Stimulated activated CD8-positive, alpha-beta memory T cell treated with anti-CD3 and anti-CD28 coated beads, Interleukin-4, amount 100 ng/mL, for 24 hours (primary cell): ENCODE measurements around the gene C18orf32.
"Not testable (repeated sequence)": the region's sequence is repeated elsewhere in the genome, so short reads cannot be mapped to it uniquely, and the experiment has no call there.

Source experiments
- DNase-seq: peaks from one replicate; pipeline ENCODE4 v3.0.0-alpha.2; 2020; ENCODE audit warnings: low read depth

C18orf32 gene

GRCh38 chr18:49467599-49467998, 19.4 kb downstream of the C18orf32 start:
- DNase-seq, result no peak

- no peak for DNase-seq
These were observed 19.9 kb downstream of the C18orf32 start for GRCh38 chr18:49467019-49467563.

- no peak for DNase-seq
These were observed 22.1 kb downstream of the C18orf32 start for GRCh38 chr18:49464718-49465598.

- no peak for DNase-seq
These were observed 25.4 kb downstream of the C18orf32 start for GRCh38 chr18:49461602-49461977.

GRCh38 chr18:49460976-49461601, 25.9 kb downstream of the C18orf32 start:
- DNase-seq, result no peak

- peak; percentile 12 for DNase-seq
These were observed 27.4 kb downstream of the C18orf32 start for GRCh38 chr18:49459404-49460171.

GRCh38 chr18:49457616-49458015, 29.4 kb downstream of the C18orf32 start:
- DNase-seq, result no peak

GRCh38 chr18:49456794-49457193, 30.2 kb downstream of the C18orf32 start:
- no peak for DNase-seq

GRCh38 chr18:49452534-49452933, 34.5 kb downstream of the C18orf32 start:
- not testable (repeated sequence) for DNase-seq

- no peak for DNase-seq
These were observed 39.0 kb downstream of the C18orf32 start for GRCh38 chr18:49447810-49448745.

- DNase-seq, result no peak
These were observed 40.6 kb downstream of the C18orf32 start for GRCh38 chr18:49446481-49446880.

GRCh38 chr18:49444581-49444980, 42.5 kb downstream of the C18orf32 start:
- DNase-seq, result no peak

GRCh38 chr18:49443837-49444236, 43.2 kb downstream of the C18orf32 start:
- DNase-seq, result no peak

GRCh38 chr18:49441338-49441938, 45.6 kb downstream of the C18orf32 start:
- DNase-seq, result no peak

GRCh38 chr18:49435170-49435569, 51.9 kb downstream of the C18orf32 start:
- no peak for DNase-seq

- no peak for DNase-seq
These were observed 54.4 kb downstream of the C18orf32 start for GRCh38 chr18:49432602-49433001.

GRCh38 chr18:49431165-49431962, 55.7 kb downstream of the C18orf32 start:
- DNase-seq, result no peak
